GM18499 (cell line): ENCODE results near the gene GOLGB1.
A peak's percentile ranks its signal among the peaks of the same experiment; 100 is the strongest.
"Not testable (repeated sequence)": the region's sequence is repeated elsewhere in the genome, so short reads cannot be mapped to it uniquely, and the experiment has no call there.

Experiments used
- ATAC-seq: cut with Tn5 transposase; IDR thresholded peaks from one replicate; pipeline ENCODE4 v1.9.1; 2021; ENCODE audit warnings: moderate number of reproducible peaks; ENCODE audit not compliant: insufficient read depth, unreplicated experiment

GOLGB1 gene

GRCh38 chr3:121692010-121692699, 57.4 kb downstream of the GOLGB1 start:
- ATAC-seq, result no peak

DNA sequence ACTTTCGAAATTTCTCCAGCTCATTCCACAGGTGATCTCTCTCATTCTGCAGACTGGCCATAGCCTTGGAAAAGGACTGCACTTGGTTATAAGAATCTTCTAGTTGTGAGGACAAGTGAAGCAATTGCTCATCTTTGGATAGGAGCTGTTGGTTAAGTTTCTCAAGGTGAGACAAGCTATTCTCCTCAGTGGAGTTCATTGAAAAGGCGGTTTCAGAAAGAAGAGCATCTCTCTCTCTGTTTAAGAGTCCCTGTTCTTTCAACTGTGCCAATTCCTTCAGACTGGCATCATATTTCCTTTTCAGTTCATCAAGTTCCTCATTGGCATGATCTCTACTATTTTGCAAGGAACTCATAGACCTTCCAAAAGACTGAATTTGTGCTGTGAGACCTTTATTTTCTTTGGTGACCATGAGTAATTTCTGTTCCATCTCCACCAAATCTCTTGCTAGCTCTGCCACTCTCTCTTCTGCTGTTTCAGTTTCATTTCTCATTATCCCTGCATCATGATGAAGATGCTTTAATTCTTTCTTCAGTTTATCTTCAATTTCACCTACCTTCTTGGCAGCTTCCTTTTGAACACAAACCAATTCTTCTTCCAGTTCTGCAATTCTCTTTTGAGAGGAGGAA, 58.6 kb downstream of the GOLGB1 start:
- no peak for ATAC-seq

- ATAC-seq, result not testable (repeated sequence)
Measured at GRCh38 chr3:121688747-121689146, 60.8 kb downstream of the GOLGB1 start.

GRCh38 chr3:121681792-121682191, 67.7 kb downstream of the GOLGB1 start:
- no peak for ATAC-seq

- no peak for ATAC-seq
Measured at GRCh38 chr3:121677141-121677540, 72.4 kb downstream of the GOLGB1 start.

GRCh38 chr3:121670676-121671075, 78.9 kb downstream of the GOLGB1 start:
- ATAC-seq, result no peak

DNA sequence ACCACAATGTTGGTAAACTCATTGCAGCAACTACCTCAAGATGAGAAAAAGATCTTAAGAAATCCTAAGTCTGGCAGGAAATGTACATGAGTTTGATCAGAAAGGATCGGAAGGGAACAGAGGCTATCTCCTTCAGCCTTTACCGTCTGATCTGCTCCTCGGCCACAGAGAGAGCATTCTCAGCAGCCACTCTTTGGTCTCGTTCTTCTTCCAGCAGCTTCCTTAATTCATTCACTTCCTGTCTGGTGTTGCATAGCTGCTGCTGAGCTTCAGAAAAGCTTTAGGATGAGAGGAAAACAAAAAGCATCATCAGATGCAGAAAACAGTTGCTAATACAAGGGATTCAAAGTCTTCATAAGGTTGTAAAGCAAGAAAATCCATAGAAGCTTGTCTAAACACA, 82.2 kb downstream of the GOLGB1 start:
- ATAC-seq, result no peak

- no peak for ATAC-seq
Measured at GRCh38 chr3:121665488-121665887, 84.1 kb downstream of the GOLGB1 start.

DNA sequence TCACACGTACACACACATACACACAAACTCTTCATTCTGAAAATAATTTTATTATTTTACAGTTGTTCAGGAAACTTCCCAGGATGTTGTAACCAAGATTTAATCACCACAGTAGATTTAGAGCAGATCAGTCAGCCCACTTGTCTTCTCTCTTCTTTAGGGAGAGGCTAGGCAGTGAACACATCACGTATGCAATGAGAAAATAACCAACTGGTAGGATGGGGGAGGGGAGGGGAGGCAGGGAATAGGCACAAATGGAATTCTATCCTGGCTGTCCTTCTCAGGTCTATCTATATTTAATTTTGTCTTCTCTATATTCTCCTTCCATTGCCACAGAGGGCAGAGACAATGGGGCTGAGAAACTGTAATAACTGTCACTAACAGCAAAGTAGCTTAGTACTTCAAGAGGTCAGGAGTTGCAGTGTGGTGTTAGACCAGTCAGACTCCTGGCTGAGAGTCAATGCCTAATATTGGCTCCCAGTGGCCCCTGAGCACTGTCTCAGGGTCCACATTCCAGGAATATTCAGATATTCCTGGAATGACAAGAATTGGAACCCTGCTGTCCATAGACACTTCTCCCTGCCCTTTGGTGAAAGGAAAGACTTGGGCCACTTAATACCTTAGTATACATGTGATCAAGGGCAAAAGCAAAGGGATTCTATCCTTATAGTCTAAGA, 86.2 kb downstream of the GOLGB1 start:
- no peak for ATAC-seq

DNA sequence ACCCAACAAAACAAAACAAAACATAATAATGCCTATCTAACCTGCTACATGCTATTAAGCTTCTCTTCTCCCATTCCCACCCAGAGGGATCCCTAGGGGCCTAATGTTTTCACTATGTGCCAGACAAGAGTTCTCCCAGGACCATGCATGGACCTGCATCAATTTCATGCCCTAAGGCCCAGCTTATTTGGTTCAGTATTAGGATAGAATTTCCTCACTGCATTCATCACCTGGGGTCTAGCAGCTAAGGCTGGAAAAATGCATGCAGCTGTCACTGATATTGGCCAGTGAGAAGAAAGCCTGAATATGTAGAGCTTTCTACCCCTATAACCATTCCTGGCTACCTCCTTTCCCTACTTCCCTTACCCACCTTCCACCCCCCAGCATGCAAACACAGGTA, 86.8 kb downstream of the GOLGB1 start:
- ATAC-seq, result no peak

DNA sequence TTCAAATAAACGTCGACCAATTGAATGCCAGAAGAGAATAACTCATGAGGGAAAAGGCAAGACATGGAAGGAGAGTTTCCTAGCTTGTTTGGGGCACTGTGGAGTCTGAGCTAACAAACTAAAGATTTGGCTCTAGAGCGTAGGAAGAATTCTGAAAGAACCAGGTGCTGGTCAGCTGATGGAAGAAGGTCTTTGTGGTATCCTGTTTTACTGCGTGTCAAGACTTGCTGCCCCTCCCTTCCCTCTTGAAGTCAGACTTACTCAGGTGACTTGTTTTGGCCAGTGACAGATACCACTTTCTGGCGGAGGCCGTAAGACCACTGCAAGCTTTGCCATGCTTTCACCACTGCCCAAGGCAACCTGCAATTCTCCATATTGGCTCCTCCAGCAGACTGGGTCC, 88.2 kb downstream of the GOLGB1 start:
- no peak for ATAC-seq

DNA sequence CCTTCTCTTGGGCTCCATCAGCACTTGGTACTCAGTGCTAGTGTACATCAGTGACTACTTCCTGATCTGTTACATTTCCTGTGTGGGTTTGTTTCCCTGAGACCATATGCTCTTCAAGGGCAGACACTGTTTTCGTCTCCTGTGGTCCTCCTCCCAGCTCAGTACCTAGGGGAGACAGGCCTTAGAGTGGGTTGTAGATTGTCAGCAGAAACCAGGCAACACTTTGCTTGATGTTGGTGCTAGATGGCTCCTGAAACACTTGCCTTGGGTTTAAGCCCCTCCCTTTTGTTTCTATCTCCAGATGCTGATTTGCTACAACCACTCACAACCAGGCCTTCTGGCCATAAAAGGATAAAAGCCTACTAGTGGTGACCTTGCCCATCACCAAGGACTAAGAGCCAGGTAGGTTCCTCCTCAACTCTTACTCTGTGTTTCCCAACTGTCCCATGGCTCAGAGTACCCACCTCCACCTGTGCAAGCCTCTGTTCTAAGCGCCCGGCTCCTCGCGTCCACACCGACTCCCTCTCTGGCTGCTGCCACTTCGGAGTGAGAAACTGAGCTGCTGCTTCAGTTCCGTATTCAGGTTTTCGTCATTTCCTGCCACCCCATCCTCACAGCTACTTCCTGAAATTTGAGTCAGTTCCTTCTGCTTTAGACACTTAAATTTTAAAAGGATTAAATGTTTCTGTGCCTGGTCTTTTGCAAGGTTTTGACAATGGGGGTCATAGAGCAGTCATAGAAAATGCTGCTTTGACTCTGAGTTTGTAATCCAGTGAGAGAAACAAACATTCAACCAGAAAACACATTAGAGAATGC, 89.0 kb downstream of the GOLGB1 start, which contains the start of gene HCLS1:
TSS of gene HCLS1 (minus strand) at position 548 of the 816 bp plus-strand sequence. CDS start 2,556 bp downstream, outside the sequence.
- peak; percentile 67 for ATAC-seq

DNA sequence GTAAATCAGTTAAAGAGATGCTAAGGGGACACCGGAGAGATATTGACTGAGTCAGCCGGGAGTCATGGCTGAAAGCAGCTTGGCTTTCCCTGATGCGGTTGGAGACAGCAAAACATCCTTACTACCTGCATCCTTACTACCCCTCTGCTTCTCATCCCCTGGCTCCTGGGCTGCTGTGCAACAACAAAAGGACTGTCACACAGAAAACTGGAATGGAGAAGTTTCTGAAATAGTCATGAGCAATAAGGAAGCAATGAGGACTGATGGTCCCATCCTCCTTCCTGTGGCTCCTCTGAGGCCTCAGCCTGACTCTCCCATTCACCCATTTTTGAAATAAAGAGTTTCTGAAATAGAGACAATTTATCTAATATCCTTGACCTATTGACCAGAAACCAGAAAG, 90.0 kb downstream of the GOLGB1 start:
- ATAC-seq, result no peak

DNA sequence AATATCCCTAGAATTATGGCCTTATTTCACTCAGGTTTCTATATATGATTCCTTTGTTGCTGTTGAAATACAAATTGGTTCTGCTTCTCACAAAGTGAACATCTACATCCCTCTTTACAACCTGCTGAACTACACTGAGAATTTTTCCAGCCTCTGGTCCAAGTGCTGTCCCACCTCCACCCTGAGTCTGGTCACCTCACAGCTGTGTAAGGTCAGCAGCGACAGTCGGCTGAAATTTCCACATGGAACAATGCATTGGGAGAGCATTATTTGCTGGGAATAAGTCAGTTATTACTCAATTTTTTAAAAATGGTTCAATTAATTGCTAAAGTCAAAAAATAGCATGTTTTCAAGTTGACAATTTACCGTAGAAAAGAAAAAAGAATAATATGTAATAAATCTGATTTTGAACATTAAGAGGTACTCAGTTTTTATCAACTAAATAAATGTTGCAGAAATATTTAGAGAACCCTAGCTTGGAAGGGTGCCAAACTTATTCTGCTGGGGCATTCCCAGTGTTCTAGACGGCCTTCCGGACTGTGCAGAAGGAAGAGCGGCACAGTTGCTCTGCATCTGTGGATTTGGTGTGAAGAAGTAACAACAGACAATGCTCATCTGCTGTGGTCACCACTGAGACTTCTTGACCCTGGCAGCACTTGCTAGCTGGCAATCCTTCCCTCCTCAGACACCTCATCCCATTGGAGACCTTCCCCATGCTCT, 90.7 kb downstream of the GOLGB1 start:
- no peak for ATAC-seq

- ATAC-seq, result peak; percentile 74
Measured at GRCh38 chr3:121654493-121655385, 94.8 kb downstream of the GOLGB1 start.

DNA sequence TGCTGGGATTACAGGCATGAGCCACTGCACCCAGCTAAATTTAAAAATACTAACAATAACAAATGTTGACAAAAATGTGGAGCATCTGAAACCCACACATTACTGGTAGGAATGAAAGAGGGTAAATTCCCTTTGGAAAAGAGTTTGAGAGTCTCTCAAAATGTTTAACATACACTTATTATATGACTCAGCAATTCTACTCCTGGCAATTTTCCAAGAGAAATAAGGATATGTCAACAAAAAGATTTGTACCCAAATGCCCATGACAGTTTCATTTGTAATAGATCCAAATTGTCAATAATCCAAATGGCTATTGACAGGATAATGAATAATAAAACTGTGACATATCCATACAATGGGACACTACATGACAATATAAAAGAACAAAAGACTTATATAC, 97.9 kb downstream of the GOLGB1 start:
- no peak for ATAC-seq

- ATAC-seq, result no peak
Measured at GRCh38 chr3:121649645-121650044, 99.9 kb downstream of the GOLGB1 start.

DNA sequence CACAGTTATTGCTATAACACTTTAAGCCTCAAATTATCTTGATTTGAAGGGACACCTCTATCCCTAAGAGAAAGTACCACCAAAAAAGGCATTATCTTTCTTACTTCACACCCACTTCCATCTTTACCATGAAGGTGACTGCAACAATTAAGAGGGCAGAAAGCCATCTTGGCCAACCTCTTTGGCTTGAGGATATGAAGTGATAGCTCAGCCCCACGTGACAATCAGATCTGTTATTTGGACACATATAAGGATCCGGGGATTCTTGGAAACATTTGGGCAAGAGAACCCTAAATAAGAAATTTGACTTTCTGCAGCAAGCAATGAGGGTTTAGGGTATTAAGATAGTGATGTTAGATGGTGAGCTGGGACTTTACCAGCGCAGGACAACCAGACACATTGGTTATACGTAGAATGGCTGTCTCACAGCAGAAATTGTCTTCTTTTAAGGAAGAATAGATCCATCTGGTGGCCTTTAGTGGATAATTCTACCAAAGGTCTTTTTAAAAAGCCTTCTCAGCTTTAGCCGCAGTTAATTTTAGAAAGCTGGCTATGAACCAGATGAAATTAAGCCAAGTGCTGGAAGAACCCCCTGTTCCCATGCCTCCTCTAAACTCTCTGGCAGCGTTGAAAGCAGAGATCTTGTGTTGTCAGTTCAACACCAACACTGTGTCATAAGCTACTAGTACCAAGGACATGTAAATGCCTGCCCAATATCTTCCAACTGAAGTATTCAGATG, 101.2 kb downstream of the GOLGB1 start:
- ATAC-seq, result no peak
